SJSA1 (cell line): Measurements from ENCODE around the gene UNC45B. TPM values are rescaled to one million over a fixed set of nuclear protein-coding genes. Genes with fewer than 3 reads are reported as not detected.
"Not testable (repeated sequence)": the region's sequence is repeated elsewhere in the genome, so short reads cannot be mapped to it uniquely, and the experiment has no call there.

Experiments used
- DNase-seq, 2 experiments: peaks; one replicate each; pipeline ENCODE4 v3.0.0-alpha.2; 2015 to 2020; ENCODE audit warnings: low spot score in 2 of 2, low read depth in 1 of 2
- H3K27ac ChIP-seq: fragments of 250-450 bp; sonication (Bioruptor Pico); 2 replicates; pipeline ENCODE4 v1.5.1; 2020; ENCODE audit warnings: mild to moderate bottlenecking, moderate library complexity
- H3K27me3 ChIP-seq: fragments of 250-450 bp; sonication (Bioruptor Pico); replicated peaks from 2 replicates; pipeline ENCODE4 v1.5.1; 2020; ENCODE audit warnings: mild to moderate bottlenecking, moderate library complexity
- H3K36me3 ChIP-seq: fragments of 250-450 bp; sonication (Bioruptor Pico); 2 replicates; pipeline ENCODE4 v1.5.1; 2020; ENCODE audit warnings: mild to moderate bottlenecking
- H3K4me1 ChIP-seq: fragments of 250-450 bp; sonication (Bioruptor Pico); replicated peaks from 2 replicates; pipeline ENCODE4 v1.6.1; 2021; ENCODE audit warnings: mild to moderate bottlenecking
- H3K4me3 ChIP-seq: fragments of 250-450 bp; sonication (Bioruptor Pico); 2 replicates; pipeline ENCODE4 v1.5.1; 2020; ENCODE audit warnings: mild to moderate bottlenecking
- H3K9me3 ChIP-seq: fragments of 250-450 bp; sonication (Bioruptor Pico); replicated peaks from 2 replicates; pipeline ENCODE4 v1.5.1; 2020; ENCODE audit warnings: mild to moderate bottlenecking
- total RNA-seq: library from RNA; depleted of rRNA; stranded (reverse); fragments of >200 nt; shearing (Covaris generic); gene quantifications from 2 replicates; pipeline ENCODE4 v1.2.3, GENCODE V29; 2014; rRNA removed

Gene UNC45B
- total RNA-seq, 1 experiment from 2014 or later, result not detected

- DNase-seq, result no peak
- Histone ChIP-seq H3K27ac (no peak overlapping the region), H3K27me3 (peaks cover 3% of the 10 kb centered on the region; the same call in 1 of the 2 replicates), H3K36me3 (no peaks in the 10 kb centered on the region), H3K4me1 (no peaks in the 10 kb centered on the region), H3K9me3 (no peaks in the 10 kb centered on the region), H3K4me3 (no peak overlapping the region)
Observed at GRCh38 chr17:35227546-35227945, 79.9 kb downstream of the UNC45B start.

- Histone ChIP-seq H3K4me1 (no peaks in the 10 kb centered on the region), H3K9me3 (no peaks in the 10 kb centered on the region), H3K27ac (no peak overlapping the region), H3K27me3 (peaks cover 3% of the 10 kb centered on the region; the same call in 1 of the 2 replicates), H3K4me3 (no peak overlapping the region), H3K36me3 (no peaks in the 10 kb centered on the region)
- no peak for DNase-seq
Observed at GRCh38 chr17:35229638-35230037, 82.0 kb downstream of the UNC45B start.

GRCh38 chr17:35234315-35234714 lies 86.7 kb downstream of the UNC45B start:
- not testable (repeated sequence) for H3K4me3 ChIP-seq, H3K27me3 ChIP-seq, H3K27ac ChIP-seq, H3K9me3 ChIP-seq, H3K4me1 ChIP-seq, H3K36me3 ChIP-seq, DNase-seq

- no peaks in the 10 kb centered on the region for H3K27me3 ChIP-seq
- no peaks in the 10 kb centered on the region for H3K36me3 ChIP-seq
- H3K4me3 ChIP-seq, result no peak overlapping the region
- H3K9me3 ChIP-seq, result no peaks in the 10 kb centered on the region
- H3K27ac ChIP-seq, result no peak overlapping the region
- no peak for DNase-seq
- H3K4me1 ChIP-seq, result no peaks in the 10 kb centered on the region
Observed at GRCh38 chr17:35235289-35235688, 87.7 kb downstream of the UNC45B start.

GRCh38 chr17:35235917-35236316 lies 88.3 kb downstream of the UNC45B start:
- Histone ChIP-seq H3K36me3 (no peaks in the 10 kb centered on the region), H3K9me3 (no peaks in the 10 kb centered on the region), H3K4me3 (no peak overlapping the region), H3K27me3 (no peaks in the 10 kb centered on the region), H3K27ac (no peak overlapping the region), H3K4me1 (no peaks in the 10 kb centered on the region)
- no peak for DNase-seq

GRCh38 chr17:35236821-35237220 lies 89.2 kb downstream of the UNC45B start:
- Histone ChIP-seq H3K4me1 (peaks cover under 1% of the 10 kb centered on the region), H3K27ac (no peak overlapping the region), H3K9me3 (no peaks in the 10 kb centered on the region), H3K27me3 (no peaks in the 10 kb centered on the region), H3K36me3 (no peaks in the 10 kb centered on the region), H3K4me3 (no peak overlapping the region)
- DNase-seq, result no peak

GRCh38 chr17:35238821-35239220 lies 91.2 kb downstream of the UNC45B start:
- Histone ChIP-seq H3K9me3 (no peaks in the 10 kb centered on the region), H3K27me3 (no peaks in the 10 kb centered on the region), H3K4me1 (peaks cover 7% of the 10 kb centered on the region), H3K27ac (no peak overlapping the region), H3K4me3 (no peak overlapping the region), H3K36me3 (no peaks in the 10 kb centered on the region)
- DNase-seq, result peak in 1 of 2 experiments; percentile 14

Other genes with a start within 250 kb of the UNC45B start
- gene CCT6B, start 186.4 kb upstream of the UNC45B start, total RNA-seq, result 0.84 and 1.9 TPM in 2 replicates
- 20.8 and 21.2 TPM in 2 replicates for gene ZNF830, start 186.3 kb upstream of the UNC45B start, total RNA-seq
- 26.0 and 29.0 TPM in 2 replicates for gene LIG3, start 167.3 kb upstream of the UNC45B start, total RNA-seq
- 8.2 and 25.7 TPM in 2 replicates for gene RFFL, start 84.1 kb upstream of the UNC45B start, total RNA-seq
- 13.7 and 16.9 TPM in 2 replicates for gene RAD51D, start 28.0 kb upstream of the UNC45B start, total RNA-seq
- not detected in 2 replicates for gene FNDC8, start 26.2 kb upstream of the UNC45B start, total RNA-seq
- 19.2 and 21.3 TPM in 2 replicates for gene NLE1, start 5.5 kb upstream of the UNC45B start, total RNA-seq
- gene SLC35G3, start 46.6 kb downstream of the UNC45B start, total RNA-seq, result not detected in 2 replicates
- gene SLFN5, start 95.3 kb downstream of the UNC45B start, total RNA-seq, result 12.9 and 20.9 TPM in 2 replicates
- 13.9 and 29.1 TPM in 2 replicates for gene SLFN11, start 225.8 kb downstream of the UNC45B start, total RNA-seq